Suprapubic skin (tissue), 4 donors: ENCODE results near the gene PCDH15. TPM values are rescaled to one million over a fixed set of nuclear protein-coding genes. Genes with fewer than 3 reads are reported as not detected.

ENCODE experiments used
- DNase-seq, 2 donors: peaks; one replicate each; pipeline ENCODE4 v3.0.0-alpha.2; 2019; ENCODE audit warnings: low spot score in 2 of 2
- H3K27ac ChIP-seq: fragments of 200-600 bp; sonication (generic); one replicate; pipeline ENCODE4 v1.5.1; 2019
- H3K27me3 ChIP-seq: fragments of 200-600 bp; sonication (generic); one replicate; pipeline ENCODE4 v1.5.1; 2019
- H3K36me3 ChIP-seq: fragments of 200-600 bp; sonication (generic); one replicate; pipeline ENCODE4 v1.5.1; 2019
- H3K4me1 ChIP-seq: fragments of 200-600 bp; sonication (generic); one replicate; pipeline ENCODE4 v1.5.1; 2019
- H3K4me3 ChIP-seq: fragments of 200-600 bp; sonication (generic); one replicate; pipeline ENCODE4 v1.5.1; 2019; ENCODE audit warnings: mild to moderate bottlenecking
- H3K9me3 ChIP-seq: fragments of 200-600 bp; sonication (generic); one replicate; pipeline ENCODE4 v1.5.1; 2019
- EP300 ChIP-seq: sonication (generic); formaldehyde crosslinking; IDR thresholded peaks from one replicate; pipeline ENCODE4 v1.6.1; 2017; ENCODE audit warnings: antibody characterized with exemption
- POLR2A ChIP-seq, 2 donors: fragments of 450-650 bp; IDR thresholded peaks; one replicate each; pipeline ENCODE4 v1.6.1; 2017; ENCODE audit warnings: antibody characterized with exemption in 2 of 2, mild to moderate bottlenecking in 2 of 2, moderate library complexity in 2 of 2
- POLR2AphosphoS5 ChIP-seq, 3 donors: sonication (generic); formaldehyde crosslinking; IDR thresholded peaks; one replicate each; pipeline ENCODE4 v1.6.1; 2017; ENCODE audit warnings: antibody characterized with exemption in 3 of 3
- WGBS: methylation state at CpG from one replicate; pipeline ENCODE4 v1.1.5; 2018; 5-methylcytosine and 5-hydroxymethylcytosine counted together
- total RNA-seq, 4 donors: library from RNA; depleted of rRNA; stranded (reverse); fragments of >200 nt; gene quantifications; one replicate each; pipeline ENCODE4 v1.1.0, GENCODE V29; 2016
- TF ChIP-seq, protein P1 (sequence below), 2 donors: fragments of 200-600 bp in 1 of 2; fragments of 450-650 bp in 1 of 2; sonication (generic) in 1 of 2; IDR thresholded peaks; one replicate each; pipeline ENCODE4 v1.5.1; 2016 to 2019; ENCODE audit warnings: antibody characterized with exemption in 2 of 2, mild to moderate bottlenecking in 1 of 2, moderate library complexity in 1 of 2

Gene PCDH15
- total RNA-seq, 4 donors from 2014 or later, result 0.11 TPM; not detected in 3

DNA sequence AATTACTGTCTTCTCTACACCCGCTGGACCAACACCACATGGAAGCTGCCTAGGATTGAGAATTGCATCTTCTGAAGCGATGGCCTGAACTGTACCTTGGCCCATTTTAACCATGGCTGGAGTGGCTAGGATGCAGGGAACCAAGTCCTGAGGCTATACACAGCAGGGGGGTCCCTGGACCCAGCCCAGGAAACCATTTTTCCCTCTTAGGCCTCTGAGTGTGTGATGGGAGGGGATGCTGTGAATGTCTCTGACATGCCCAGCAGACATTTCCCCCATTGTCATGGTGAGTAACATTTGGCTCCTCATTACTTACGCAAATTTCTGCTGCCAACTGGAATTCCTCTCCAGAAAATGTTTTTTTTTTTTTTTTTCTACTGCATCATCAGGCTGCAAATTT is 822.7 kb downstream of the PCDH15 start:
- Histone ChIP-seq H3K27me3 (no peaks in the 10 kb centered on the region), H3K27ac (no peak overlapping the region), H3K4me3 (no peak overlapping the region), H3K9me3 (peaks cover 5% of the 10 kb centered on the region), H3K36me3 (no peaks in the 10 kb centered on the region), H3K4me1 (no peaks in the 10 kb centered on the region)
- 80% methylated on average over 3 of the region's 3 CpGs for WGBS
- DNase-seq, result no peak
- TF ChIP-seq, protein P1, sequence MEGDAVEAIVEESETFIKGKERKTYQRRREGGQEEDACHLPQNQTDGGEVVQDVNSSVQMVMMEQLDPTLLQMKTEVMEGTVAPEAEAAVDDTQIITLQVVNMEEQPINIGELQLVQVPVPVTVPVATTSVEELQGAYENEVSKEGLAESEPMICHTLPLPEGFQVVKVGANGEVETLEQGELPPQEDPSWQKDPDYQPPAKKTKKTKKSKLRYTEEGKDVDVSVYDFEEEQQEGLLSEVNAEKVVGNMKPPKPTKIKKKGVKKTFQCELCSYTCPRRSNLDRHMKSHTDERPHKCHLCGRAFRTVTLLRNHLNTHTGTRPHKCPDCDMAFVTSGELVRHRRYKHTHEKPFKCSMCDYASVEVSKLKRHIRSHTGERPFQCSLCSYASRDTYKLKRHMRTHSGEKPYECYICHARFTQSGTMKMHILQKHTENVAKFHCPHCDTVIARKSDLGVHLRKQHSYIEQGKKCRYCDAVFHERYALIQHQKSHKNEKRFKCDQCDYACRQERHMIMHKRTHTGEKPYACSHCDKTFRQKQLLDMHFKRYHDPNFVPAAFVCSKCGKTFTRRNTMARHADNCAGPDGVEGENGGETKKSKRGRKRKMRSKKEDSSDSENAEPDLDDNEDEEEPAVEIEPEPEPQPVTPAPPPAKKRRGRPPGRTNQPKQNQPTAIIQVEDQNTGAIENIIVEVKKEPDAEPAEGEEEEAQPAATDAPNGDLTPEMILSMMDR (IDR thresholded peaks at IDR 0.05), result no peak
- TF ChIP-seq POLR2A (IDR thresholded peaks at IDR 0.05) (no peak), EP300 (no peak), POLR2AphosphoS5 (IDR thresholded peaks at IDR 0.05) (no peak)

DNA sequence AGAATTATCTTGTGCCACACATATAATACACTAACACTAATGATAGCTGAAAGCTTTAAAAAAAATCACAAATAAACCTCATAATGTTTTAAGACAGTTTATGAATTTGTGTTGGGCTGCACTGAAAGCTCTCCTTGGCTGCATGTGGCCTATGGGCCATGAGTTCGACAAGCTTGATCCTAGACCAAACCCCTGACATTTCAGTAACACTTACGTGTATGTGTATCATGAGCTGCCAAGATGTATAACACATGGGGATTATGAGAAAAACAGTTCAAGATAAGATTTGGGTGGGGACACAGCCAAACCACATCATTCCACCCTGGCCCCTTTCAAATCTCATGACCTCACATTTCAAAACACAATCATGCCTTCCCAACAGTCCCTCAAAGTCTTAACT is 823.8 kb downstream of the PCDH15 start:
- no peak for DNase-seq
- H3K4me1 ChIP-seq, result no peaks in the 10 kb centered on the region
- TF ChIP-seq POLR2AphosphoS5 (IDR thresholded peaks at IDR 0.05) (no peak), EP300 (no peak), POLR2A (IDR thresholded peaks at IDR 0.05) (no peak)
- TF ChIP-seq, protein P1 (IDR thresholded peaks at IDR 0.05), result no peak
- H3K4me3 ChIP-seq, result no peak overlapping the region
- 84% methylated on average over 2 of the region's 2 CpGs for WGBS
- H3K9me3 ChIP-seq, result peaks cover 5% of the 10 kb centered on the region
- no peaks in the 10 kb centered on the region for H3K27me3 ChIP-seq
- no peak overlapping the region for H3K27ac ChIP-seq
- H3K36me3 ChIP-seq, result no peaks in the 10 kb centered on the region

DNA sequence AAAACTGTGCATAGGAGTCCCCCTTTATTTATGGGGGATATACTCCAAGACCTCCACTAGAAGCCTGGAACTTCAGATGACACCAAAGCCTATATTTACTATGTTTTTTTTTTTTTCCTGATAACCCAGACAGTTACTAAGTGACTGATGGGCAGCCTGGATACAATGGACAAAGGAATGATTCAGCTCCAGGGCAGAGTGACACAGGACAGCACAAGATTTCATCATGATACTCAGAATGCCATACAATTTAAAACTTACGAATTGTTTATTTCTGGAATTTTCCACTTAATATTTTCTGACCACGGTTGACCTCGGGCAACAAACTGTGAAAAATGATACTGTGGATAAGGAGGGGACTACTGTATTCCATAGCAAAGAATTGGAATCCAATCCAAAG is 843.6 kb downstream of the PCDH15 start:
- Histone ChIP-seq H3K27me3 (no peaks in the 10 kb centered on the region), H3K9me3 (no peaks in the 10 kb centered on the region), H3K36me3 (no peaks in the 10 kb centered on the region), H3K4me1 (no peaks in the 10 kb centered on the region), H3K27ac (no peak overlapping the region), H3K4me3 (no peak overlapping the region)
- no peak for DNase-seq
- 68% methylated on average over 3 of the region's 3 CpGs for WGBS
- TF ChIP-seq POLR2AphosphoS5 (IDR thresholded peaks at IDR 0.05) (no peak), POLR2A (IDR thresholded peaks at IDR 0.05) (no peak), EP300 (no peak)
- TF ChIP-seq, protein P1 (IDR thresholded peaks at IDR 0.05), result no peak

DNA sequence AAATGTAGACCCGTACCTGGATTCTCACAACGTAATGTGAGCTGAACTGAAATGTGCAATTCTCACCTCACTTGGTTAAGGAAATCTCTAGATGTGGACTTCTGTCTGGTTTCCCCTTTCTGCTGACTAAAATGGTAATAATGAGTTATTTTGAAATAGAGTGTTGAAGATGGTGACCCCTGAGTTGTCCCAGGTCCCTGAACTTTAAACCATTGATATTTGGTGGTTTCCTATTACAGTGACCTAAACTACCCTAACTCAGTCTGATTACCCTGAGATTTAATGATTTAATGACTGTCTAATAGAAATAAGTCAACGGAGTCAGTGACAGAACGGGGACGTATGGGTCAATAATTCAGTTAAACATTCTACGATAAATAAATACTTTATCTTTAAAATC is 845.9 kb downstream of the PCDH15 start:
- Histone ChIP-seq H3K4me1 (no peaks in the 10 kb centered on the region), H3K9me3 (no peaks in the 10 kb centered on the region), H3K36me3 (no peaks in the 10 kb centered on the region), H3K27me3 (no peaks in the 10 kb centered on the region), H3K27ac (no peak overlapping the region), H3K4me3 (no peak overlapping the region)
- no peak for DNase-seq
- TF ChIP-seq POLR2AphosphoS5 (IDR thresholded peaks at IDR 0.05) (no peak), POLR2A (IDR thresholded peaks at IDR 0.05) (no peak), EP300 (no peak)
- TF ChIP-seq, protein P1 (IDR thresholded peaks at IDR 0.05), result no peak
- WGBS, result 90% methylated on average over 6 of the region's 6 CpGs

DNA sequence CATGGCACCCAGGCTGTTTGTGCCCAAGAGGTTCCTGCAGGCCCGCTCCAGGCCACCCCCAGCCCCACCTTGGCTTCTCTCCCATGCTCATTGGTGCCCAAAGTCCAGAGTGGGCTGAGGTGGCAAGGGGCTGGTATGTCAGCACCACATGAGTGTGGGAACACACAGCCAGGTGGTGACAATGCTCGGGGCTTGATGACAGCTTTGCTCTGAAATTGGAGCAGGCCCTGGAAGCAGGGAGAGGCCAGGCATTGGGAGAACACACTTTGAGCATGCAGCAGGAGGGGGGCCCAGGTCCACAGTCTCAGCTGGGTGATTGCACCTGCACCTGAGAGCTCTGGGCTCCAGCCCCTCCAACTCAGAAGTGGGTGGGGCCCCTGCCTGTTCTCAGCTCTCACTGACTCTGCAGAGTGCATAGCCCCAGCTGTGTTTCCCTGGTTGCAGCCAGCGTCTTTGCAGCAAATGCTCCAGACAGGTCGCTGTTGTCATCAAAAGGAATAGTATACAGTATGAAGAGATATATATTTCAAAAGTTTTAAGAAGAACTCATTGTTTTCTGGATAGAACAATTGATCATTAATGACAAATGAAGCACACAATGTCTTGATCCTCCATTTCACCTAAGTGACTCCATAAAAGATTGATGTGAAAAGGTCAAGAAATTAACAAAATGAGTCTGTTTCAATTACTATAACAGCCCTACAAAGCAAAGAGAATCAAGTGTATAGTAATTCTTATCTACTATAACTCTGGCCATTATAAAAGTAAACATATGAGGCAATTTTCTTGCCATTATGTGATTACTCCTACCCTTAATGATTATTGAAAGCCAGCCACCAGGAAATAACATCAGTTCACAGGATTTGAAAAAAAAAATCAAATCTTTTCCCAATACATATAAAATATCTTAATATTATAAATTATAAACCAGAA is 848.1 kb downstream of the PCDH15 start:
- no peak overlapping the region for H3K27ac ChIP-seq
- TF ChIP-seq, protein P1 (IDR thresholded peaks at IDR 0.05), result no peak
- TF ChIP-seq EP300 (no peak), POLR2AphosphoS5 (IDR thresholded peaks at IDR 0.05) (no peak), POLR2A (IDR thresholded peaks at IDR 0.05) (no peak)
- 87% methylated on average over 4 of the region's 4 CpGs for WGBS

More for the DNA sequence above, 848.1 kb downstream of the PCDH15 start:
- Histone ChIP-seq H3K4me1 (no peaks in the 10 kb centered on the region), H3K9me3 (no peaks in the 10 kb centered on the region), H3K27me3 (no peaks in the 10 kb centered on the region), H3K4me3 (no peak overlapping the region), H3K36me3 (no peaks in the 10 kb centered on the region)
- no peak for DNase-seq
